Mesothelial cell of epicardium (in vitro differentiated cells): ENCODE measurements around the gene ECD. TPM values are rescaled to one million over a fixed set of nuclear protein-coding genes. Genes with fewer than 3 reads are reported as not detected.

Experiments used
- DNase-seq, 2 experiments: peaks; one replicate each; pipeline ENCODE4 v3.0.0; 2021; ENCODE audit warnings: low spot score in 2 of 2; ENCODE audit not compliant: unreplicated experiment in 2 of 2
- H3K27ac Mint-ChIP-seq: 2 replicates; pipeline ENCODE4 v1.8.0; 2021; ENCODE audit warnings: mixed read lengths
- H3K27me3 Mint-ChIP-seq: 2 replicates; pipeline ENCODE4 v1.8.0; 2021; ENCODE audit warnings: low read depth, mixed read lengths
- H3K36me3 Mint-ChIP-seq: 2 replicates; pipeline ENCODE4 v1.8.0; 2021; ENCODE audit warnings: mixed read lengths
- H3K4me1 Mint-ChIP-seq: 2 replicates; pipeline ENCODE4 v1.8.0; 2021; ENCODE audit warnings: mixed read lengths
- H3K4me3 Mint-ChIP-seq: 2 replicates; pipeline ENCODE4 v1.8.0; 2021; ENCODE audit warnings: mild to moderate bottlenecking, moderate library complexity, mixed read lengths
- H3K9me3 Mint-ChIP-seq: 2 replicates; pipeline ENCODE4 v1.8.0; 2021; ENCODE audit warnings: mixed read lengths
- total RNA-seq: library from RNA; stranded (reverse); gene quantifications from 3 replicates; pipeline ENCODE4 v1.2.1, GENCODE V29; 2021
- TF ChIP-seq, protein P1 (sequence below): fragments of 200-600 bp; sonication (generic); IDR thresholded peaks from one replicate; pipeline ENCODE4 v1.5.0; 2021; ENCODE audit warnings: antibody characterized with exemption; ENCODE audit not compliant: unreplicated experiment

The ECD gene
- total RNA-seq, 1 donor from 2014 or later, result 31.4 TPM

DNA sequence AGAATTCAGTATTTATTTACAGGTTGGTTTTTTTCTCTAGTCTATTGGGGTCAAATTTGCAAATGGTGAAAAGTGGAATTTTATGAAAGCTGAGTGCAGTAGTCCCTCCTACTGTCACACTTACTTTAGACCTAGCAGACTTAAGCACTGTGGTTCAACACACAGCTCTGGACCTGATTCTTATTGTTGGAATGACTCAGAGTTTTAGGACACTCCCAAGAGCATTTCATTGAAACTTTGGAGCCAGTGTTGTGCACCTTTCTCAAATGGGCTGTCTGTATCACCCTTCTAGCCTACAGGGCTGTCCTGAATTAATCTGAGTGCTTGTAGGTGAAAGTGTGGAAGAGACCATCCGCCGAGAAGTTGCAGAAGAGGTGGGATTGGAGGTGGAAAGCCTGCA, 41.5 kb downstream of the ECD start:
- no peaks in the 10 kb centered on the region for H3K27me3 Mint-ChIP-seq
- H3K36me3 Mint-ChIP-seq, result peaks cover 38% of the 10 kb centered on the region
- no peak overlapping the region for H3K27ac Mint-ChIP-seq
- no peak for DNase-seq
- TF ChIP-seq, protein P1, sequence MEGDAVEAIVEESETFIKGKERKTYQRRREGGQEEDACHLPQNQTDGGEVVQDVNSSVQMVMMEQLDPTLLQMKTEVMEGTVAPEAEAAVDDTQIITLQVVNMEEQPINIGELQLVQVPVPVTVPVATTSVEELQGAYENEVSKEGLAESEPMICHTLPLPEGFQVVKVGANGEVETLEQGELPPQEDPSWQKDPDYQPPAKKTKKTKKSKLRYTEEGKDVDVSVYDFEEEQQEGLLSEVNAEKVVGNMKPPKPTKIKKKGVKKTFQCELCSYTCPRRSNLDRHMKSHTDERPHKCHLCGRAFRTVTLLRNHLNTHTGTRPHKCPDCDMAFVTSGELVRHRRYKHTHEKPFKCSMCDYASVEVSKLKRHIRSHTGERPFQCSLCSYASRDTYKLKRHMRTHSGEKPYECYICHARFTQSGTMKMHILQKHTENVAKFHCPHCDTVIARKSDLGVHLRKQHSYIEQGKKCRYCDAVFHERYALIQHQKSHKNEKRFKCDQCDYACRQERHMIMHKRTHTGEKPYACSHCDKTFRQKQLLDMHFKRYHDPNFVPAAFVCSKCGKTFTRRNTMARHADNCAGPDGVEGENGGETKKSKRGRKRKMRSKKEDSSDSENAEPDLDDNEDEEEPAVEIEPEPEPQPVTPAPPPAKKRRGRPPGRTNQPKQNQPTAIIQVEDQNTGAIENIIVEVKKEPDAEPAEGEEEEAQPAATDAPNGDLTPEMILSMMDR, result no peak
- no peaks in the 10 kb centered on the region for H3K9me3 Mint-ChIP-seq
- H3K4me1 Mint-ChIP-seq, result no peaks in the 10 kb centered on the region
- no peak overlapping the region for H3K4me3 Mint-ChIP-seq

DNA sequence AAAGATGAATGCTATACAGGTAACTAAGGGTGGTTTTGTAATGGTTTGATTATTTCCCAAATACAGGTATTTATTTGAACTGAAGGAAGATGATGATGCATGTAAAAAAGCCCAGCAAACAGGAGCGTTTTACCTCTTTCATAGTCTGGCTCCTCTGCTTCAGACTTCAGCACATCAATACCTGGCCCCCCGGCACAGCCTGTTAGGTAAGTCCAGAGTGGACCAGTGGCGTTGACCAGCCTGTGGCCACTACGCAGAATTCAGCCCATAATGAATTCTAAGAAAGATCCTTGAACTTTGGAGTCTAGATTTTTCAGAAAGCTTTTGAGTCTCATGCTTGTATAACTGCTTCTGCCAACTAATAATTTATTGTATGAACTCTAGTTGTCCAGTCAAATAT, 47.9 kb downstream of the ECD start:
- Mint-ChIP-seq H3K27ac (no peak overlapping the region), H3K9me3 (no peaks in the 10 kb centered on the region)

DNA sequence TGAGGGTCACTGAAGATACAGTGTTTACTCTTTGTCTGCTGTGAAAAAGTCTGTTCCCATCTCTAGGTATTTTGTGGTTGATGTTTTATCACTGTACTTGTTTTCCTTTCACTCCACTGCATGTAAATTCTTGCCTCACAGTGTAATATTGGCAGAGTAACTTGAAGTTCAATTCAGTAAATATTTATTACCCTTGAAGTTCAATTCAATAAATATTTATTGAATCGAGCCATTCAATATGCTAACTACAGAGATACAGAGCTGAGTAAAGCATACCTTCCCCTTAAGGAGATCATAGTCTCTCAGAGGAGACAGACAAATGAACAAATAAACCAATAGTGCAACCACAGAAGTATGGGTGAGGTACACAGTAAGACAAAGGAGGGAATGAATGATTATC, 48.4 kb downstream of the ECD start:
- Mint-ChIP-seq H3K27me3 (no peaks in the 10 kb centered on the region), H3K36me3 (peaks cover 14% of the 10 kb centered on the region), H3K9me3 (no peaks in the 10 kb centered on the region), H3K4me3 (no peak overlapping the region), H3K4me1 (no peaks in the 10 kb centered on the region), H3K27ac (no peak overlapping the region)
- no peak for DNase-seq
- TF ChIP-seq, protein P1, result no peak

More for the DNA sequence above, 47.9 kb downstream of the ECD start:
- no peaks in the 10 kb centered on the region for H3K27me3 Mint-ChIP-seq
- H3K4me1 Mint-ChIP-seq, result no peaks in the 10 kb centered on the region
- TF ChIP-seq, protein P1, result no peak
- peaks cover 15% of the 10 kb centered on the region for H3K36me3 Mint-ChIP-seq
- H3K4me3 Mint-ChIP-seq, result no peak overlapping the region
- no peak for DNase-seq

DNA sequence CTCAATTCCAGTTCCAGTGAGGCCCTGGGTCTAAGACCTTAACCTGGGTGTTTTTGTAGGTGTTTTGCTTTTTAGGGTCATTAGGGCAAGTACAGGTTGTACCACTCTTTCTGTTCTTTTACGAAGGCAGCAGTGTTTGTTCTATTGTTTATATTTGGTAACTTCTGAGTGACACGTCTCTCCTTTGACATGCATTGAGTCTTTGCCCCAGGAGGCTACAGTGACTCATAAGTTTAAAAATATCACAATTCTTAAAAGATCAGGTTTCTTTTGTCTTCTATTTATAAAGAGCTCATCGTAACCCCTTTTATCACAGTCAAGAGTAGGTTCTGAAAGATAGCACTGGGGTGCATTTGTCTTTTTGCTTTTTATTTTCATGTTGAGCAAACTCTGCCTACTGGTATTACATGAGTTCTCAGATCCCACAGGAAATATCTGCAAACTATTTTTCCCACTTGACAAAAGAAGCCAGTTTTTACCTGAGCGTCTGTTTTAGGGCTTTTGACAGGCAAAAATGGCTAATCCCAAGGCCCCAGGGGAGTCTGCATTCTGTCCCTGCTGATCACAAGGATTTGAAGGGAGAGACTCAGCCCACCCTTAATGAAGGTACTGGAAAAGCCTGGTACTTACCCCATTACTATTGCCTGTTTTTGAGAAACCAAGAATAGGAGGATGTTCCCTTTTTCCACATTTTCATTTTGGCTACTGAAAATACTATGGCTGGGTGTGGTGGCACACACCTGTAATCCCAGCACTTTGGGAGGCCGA, 49.6 kb downstream of the ECD start:
- H3K4me3 Mint-ChIP-seq, result no peak overlapping the region
- no peaks in the 10 kb centered on the region for H3K9me3 Mint-ChIP-seq
- peak overlapping the region; percentile 24 for H3K27ac Mint-ChIP-seq
- TF ChIP-seq, protein P1, result no peak
- H3K27me3 Mint-ChIP-seq, result no peaks in the 10 kb centered on the region
- H3K36me3 Mint-ChIP-seq, result peaks cover 7% of the 10 kb centered on the region
- no peaks in the 10 kb centered on the region for H3K4me1 Mint-ChIP-seq
- no peak for DNase-seq

DNA sequence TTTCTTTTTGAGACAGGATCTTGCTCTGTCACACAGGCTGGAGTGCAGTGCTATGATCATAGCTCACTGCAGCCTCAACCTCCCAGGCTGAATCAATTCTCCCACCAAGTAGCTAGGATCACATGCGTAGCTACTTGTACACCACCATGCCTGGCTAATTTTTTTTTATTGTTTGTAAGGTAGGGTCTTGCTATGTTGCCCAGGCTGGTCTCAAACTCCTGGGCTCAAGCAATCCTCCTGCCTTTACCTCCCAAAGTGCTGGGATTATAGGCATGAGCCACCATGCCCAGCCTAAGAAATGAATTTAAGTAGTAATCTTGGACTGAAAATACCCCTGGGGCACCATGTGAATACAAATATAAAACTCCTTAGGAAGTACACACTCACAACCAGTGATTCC, 51.8 kb downstream of the ECD start:
- TF ChIP-seq, protein P1, result no peak
- no peaks in the 10 kb centered on the region for H3K27me3 Mint-ChIP-seq

More for the DNA sequence above, 51.8 kb downstream of the ECD start:
- Mint-ChIP-seq H3K27ac (no peak overlapping the region), H3K4me1 (peaks cover 4% of the 10 kb centered on the region), H3K36me3 (peaks cover 7% of the 10 kb centered on the region), H3K4me3 (no peak overlapping the region), H3K9me3 (no peaks in the 10 kb centered on the region)
- no peak for DNase-seq
